GM11168 (cell line): ENCODE data around the gene MGARP.
"Not testable (repeated sequence)": the region's sequence is repeated elsewhere in the genome, so short reads cannot be mapped to it uniquely, and the experiment has no call there.

ENCODE experiments used
- in situ Hi-C: fragments of 300-500 bp; cut with MboI; formaldehyde crosslinking; loops from one replicate; pipeline ENCODE4 v1.12.0; 2022; ENCODE audit warnings: low sequenced_read_pairs; ENCODE audit not compliant: unreplicated experiment

Gene MGARP

DNA sequence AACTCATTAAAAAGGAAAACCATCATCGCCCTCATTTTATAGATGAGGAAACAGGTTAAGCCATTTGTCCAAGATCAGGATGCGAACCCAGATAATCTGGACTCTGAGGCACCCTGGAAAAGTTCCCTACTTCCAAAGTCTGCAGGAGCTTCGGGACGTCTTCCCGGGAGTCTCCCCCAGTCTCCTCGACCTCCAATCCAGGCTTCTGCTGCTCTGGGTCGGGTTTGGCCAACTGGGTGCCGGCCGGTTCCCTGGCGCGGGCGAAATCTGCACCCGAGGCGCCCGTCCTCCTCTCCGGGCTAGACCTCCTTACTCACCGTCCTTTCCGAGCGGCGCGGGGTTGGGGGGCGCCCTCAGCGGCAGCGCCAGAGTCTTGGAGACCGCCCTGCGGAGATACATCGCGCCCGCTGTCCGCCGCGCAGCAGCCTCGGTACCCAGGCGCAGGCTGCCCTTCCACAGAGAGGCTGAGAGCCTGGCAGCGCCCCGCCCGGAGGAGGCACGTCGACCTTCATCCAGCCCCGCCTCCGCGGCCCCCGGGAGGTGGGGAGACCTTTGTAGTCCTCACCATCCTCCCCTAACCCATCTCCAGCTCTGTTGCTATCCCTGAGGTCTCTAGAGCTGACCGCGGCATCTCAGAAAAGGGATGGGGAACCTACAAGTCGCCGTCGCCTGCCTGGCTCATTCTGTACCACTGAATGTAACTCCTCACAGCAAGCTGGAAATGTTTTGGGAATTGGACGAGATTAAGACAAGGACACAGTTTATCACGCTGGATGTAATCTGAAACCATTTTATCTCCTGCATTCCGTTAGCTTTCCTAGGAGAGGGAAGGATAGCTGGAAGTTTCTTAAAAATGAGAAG lies at the start of gene MGARP:
TSS of gene MGARP (minus strand) at position 466 of the 861 bp plus-strand sequence. CDS start at position 399, 67 bp downstream.
- in situ Hi-C loops = no loop called here

GRCh38 chr4:139329665-139330200 lies 49.7 kb upstream of the MGARP start:
- in situ Hi-C loops = no loop called here

- in situ Hi-C loops = no loop called here
Observed at GRCh38 chr4:139324620-139325019, 44.6 kb upstream of the MGARP start.

DNA sequence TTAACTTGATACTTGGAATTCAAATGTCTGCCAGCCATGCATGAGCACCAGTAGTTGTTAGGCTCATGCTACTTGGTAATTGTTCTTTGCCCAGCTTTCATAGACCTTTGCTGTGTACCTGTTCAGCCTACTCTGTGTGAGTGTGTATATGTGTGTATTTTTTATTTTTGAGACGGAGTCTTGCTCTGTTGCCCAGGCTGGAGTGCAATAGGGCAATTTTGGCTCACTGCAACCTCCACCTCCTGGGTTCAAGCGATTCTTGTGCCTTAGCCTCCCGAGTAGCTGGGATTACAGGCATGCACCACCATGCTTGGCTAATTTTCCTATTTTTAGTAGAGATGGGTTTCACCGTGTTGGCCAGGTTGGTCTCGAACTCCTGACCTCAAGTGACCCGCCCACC lies 42.5 kb upstream of the MGARP start:
- in situ Hi-C loops = not testable (repeated sequence)

GRCh38 chr4:139322070-139322469 lies 42.0 kb upstream of the MGARP start:
- in situ Hi-C loops = not testable (repeated sequence)

DNA sequence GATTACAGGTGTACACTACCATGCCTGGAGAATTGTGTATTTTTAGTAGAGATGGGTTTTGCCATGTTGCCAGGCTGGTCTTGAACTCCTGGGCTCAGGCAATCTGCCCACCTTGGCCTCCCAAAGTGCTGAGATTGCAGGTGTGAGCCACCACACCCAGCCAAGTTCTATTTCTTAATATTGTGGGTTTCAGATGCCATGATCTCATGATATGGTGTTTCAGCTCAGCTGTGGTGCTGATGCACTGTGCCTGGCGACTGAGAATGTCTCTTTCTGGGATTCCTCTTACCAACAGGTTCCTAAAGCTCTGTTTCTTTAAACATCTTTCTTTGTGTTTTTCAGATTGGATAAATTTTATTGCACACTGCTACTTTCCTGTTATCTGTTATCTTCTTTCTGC lies 39.5 kb upstream of the MGARP start:
- in situ Hi-C loops = no loop called here

DNA sequence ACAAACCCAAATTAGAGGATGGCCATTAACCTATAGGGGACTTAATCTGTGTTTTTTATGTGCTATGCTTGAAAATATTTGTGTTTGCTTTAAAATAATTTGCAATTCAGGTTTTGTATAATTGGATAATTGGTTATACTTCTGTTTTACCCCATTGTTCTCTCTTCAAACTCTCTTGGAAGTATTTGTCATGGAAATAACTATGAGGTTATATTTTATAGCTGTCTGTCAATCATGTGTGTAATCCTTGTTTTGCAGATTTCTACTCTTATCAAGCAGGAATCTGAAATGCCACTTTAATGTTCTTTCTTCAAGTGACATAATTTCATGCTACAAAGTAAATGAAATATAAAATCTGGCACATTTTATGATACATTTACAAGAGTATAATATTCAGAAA lies 37.6 kb upstream of the MGARP start:
- in situ Hi-C loops = no loop called here

- in situ Hi-C loops = no loop called here
Observed at GRCh38 chr4:139316733-139317132, 36.7 kb upstream of the MGARP start.

- in situ Hi-C loops = no loop called here
Observed at GRCh38 chr4:139315221-139315675, 35.2 kb upstream of the MGARP start.

DNA sequence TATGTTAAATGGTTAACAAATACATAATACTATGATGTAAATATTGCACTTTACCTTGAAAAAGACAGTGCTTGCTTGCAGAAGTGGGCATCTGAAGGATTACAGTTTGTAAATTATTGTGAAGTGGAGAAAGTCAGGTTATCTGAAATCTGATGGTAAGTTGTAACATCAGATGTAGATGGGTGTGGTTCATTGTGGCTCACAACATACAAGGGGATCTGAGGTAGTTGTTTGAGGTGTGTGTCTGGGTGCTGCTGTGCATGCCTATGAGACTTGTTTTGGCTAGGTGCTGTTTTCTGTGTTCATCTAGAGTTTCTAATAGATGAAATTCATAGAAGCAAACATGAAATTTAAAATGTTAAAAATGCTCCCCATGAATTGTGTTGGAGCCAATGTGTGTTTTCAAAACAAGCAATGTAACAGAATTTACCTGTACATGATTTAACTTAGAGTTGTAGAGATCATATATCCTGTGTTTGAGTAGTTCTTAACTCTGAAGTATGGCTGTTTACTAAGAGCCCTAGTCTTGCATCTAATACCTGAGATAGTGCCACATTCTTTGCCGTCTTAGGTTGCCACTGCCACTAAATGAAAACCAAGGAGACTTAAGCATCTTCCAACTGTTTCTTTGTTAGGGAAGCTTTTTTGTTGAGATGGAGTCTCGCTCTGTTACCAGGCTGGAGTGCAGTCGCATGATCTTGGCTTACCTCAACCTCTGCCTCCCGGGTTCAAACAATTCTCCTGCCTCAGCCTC lies 34.2 kb upstream of the MGARP start:
- in situ Hi-C loops = no loop called here

DNA sequence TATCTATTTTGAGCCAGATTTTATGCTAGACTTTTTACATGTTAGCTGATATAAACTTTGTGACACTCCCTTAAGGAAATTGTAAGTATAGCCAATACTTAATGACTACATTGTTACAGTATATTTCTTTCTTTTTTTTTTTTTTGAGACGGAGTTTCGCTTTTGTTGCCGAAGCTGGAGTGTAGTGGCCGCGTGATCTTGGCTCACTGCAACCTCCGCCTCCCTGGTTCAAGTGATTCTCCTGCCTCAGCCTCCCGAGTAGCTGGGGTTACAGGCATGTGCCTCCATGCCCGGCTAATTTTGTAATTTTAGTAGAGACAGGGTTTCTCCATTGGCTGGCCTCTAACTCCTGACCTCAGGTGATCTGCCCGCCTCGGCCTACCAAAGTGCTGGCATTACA lies 33.4 kb upstream of the MGARP start:
- in situ Hi-C loops = not testable (repeated sequence)

DNA sequence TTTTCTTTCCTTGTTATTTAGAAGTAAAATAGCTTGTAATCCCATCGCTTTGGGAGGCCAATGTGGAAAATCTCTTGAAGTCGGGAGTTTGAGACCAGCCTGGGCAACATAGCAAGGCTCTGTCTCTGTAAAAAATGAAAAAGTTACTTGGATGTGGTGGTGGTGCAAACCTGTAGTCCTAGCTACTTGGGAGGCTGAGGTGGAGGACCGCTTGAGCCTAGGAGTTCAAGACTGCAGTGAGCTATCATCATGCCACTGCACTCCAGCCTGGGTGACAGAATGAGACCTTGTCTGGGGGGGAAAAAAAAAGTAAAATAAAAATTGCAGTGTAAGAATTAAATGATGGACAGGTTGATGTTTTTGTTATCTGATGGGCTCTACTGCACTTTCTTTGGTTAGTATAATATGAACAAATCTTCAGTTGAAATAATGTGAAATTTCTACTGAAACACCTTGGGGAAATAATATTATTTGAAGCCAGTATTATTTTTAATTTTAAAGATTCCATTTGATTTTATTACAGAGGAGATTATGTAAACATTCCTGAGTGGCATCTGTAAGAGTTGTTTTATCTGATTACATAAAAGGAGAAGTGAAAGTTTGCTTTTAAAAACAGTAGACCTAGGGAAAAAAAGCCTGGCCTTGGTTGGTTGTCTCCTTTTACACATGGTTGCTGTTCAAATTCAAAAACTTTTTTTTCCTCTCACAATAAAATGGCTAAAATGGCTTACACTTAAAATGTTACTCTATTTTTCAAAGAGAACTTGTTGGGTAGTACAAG lies 32.7 kb upstream of the MGARP start:
- in situ Hi-C loops = no loop called here

DNA sequence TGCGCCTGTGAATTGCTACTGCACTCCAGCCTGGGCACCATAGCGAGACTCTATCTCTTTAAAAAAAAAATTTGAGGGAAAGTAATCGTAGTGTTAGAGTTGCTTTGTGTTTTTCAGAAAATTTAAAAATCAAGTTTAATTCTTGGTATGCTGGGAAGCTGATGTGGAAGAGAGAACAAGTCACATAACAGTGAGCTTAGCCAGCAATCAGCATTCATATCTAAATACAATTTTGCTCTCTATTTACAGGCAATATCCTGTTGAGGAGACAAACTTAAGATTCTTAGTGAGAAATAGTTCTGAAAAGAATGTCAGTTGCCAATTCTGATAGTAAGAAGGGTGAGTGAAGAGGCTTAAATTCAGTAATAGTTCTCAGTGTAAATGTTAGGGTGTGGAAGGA lies 31.9 kb upstream of the MGARP start:
- in situ Hi-C loops = no loop called here

DNA sequence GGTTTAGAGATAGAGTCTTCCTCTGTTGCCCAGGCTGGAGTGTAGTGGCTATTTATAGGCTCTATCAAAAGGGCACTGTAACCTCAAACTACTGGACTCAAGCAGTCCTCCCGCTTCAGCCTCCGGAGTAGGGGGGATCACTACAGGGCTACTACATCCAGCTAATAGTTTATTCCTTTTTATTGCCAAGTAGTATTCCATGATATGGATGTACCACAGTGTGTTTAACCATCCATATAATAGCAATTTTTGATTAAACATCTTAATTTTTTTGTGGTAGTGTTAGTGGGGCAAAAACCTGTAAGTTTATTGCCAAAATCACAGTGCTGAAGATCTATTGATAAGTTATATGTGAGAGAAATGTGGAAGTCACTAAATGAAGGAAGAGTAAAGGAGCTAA lies 24.9 kb upstream of the MGARP start:
- in situ Hi-C loops = no loop called here

DNA sequence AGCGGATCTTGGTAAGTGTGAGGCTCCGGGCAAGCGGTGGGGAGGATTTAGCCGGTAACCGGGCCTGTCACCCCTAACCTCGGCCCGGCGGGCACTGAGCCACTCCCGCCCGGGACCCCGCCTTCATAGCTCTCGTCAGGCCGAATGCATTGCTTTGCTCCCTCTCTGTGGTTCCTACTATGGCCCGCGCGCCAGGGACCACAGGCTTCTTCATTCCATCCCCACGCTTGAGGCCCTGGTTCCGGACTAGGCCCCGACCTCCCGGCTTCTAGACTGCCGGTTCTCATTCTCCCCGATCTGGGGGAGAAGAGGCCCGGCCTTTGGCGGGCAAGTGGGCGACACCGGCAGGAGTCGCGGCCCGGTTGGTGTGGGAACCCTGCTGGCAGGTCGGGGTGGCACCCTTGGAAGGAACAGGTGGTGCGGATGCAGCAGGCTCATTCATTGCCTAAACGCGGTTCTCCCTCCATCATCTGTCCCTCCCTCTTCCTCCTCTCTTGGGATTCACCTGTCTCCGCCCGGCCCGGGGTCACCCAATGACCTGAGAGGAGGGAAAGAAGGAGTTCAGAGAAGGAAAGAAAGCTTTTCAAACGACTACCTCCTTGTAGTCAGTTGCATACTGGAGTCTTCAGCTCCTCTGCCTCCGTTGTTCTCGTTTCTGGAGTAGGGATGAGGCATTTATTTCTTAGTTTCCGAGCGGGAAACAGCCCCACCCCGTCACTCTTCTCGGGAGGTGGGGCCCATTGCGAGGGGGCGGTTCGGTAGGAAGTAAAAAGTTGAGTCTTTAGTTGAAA lies 22.0 kb upstream of the MGARP start, which contains the start of gene NDUFC1:
TSS of gene NDUFC1 (minus strand) at position 657 of the 791 bp plus-strand sequence. CDS start 6,679 bp downstream, outside the sequence.
- in situ Hi-C loops = no loop called here

GRCh38 chr4:139301113-139301820 lies 21.2 kb upstream of the MGARP start, which contains the start of gene NAA15:
TSS of gene NAA15 (plus strand) at chr4:139301505. CDS start at chr4:139301778, 273 bp downstream.
- in situ Hi-C loops = no loop called here

- in situ Hi-C loops = no loop called here
Observed at GRCh38 chr4:139300431-139301112, 20.5 kb upstream of the MGARP start.

DNA sequence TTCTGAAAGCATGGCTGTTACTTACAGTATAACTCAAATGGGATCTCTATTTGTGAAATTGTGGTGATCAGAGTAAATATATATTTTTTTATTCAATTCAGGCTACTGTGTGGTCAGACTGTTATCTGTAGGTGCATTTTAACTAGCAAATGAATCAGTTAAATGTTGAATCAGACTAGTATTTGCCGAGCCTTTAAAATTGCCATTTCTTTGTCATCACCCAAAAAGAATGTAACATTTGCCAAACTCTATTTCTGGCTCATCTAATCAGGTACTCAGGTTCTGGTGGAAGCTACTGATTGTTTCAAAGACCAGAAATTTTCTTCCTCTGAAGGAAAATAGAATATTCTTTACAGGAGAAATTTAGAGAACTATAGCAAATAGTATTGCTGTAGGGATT lies 19.5 kb upstream of the MGARP start:
- in situ Hi-C loops = loop anchor here (5.0 kb wide), 1 partner anchor 197 kb away; no protein-coding TSS in a partner anchor
